HG02798 (cell line): ENCODE results near the gene VWA7.

ENCODE experiments used
- ATAC-seq: cut with Tn5 transposase; IDR thresholded peaks from one replicate; pipeline ENCODE4 v1.9.1; 2021; ENCODE audit warnings: mild to moderate bottlenecking; ENCODE audit not compliant: unreplicated experiment, poor library complexity

VWA7 gene

DNA sequence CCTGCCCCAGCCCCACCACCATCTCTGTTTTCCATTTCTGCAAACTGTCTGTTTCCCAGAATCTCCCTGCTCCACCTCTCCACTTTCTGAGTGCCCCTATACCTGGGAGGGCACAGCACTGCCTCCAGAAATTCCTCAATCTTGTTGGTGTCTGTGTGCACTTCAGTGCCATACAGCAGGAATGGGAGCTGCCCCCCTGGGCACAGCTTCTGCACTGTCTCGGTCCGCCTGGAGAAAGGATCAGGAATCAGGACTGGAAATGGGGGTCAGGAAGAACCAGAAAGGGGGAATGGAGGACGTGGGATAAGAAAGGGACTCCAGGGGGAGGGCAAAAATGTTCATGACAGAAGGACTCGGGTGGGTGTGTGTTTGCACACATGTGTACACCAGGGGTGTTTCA lies 43.4 kb downstream of the VWA7 start:
- ATAC-seq = no peak

DNA sequence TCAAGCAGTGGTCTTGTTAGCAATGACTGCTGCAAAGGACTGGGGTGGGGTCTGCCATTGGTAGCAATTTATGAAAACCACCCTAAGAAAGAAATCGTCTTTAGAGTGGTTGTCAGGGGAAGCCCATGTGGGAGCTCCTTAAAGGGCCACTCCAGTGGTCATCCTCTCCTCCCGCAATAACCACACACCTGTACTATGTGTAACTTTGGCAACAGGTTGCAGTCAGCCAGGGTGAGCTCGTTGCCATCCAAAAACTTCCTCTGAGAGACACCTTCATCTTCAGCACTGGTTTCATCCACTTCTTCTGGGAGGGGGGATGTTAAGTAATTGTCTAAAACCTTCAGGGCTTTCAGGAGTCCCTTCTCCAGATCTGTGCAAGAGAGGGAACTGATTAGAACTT lies 45.1 kb downstream of the VWA7 start:
- ATAC-seq = no peak

DNA sequence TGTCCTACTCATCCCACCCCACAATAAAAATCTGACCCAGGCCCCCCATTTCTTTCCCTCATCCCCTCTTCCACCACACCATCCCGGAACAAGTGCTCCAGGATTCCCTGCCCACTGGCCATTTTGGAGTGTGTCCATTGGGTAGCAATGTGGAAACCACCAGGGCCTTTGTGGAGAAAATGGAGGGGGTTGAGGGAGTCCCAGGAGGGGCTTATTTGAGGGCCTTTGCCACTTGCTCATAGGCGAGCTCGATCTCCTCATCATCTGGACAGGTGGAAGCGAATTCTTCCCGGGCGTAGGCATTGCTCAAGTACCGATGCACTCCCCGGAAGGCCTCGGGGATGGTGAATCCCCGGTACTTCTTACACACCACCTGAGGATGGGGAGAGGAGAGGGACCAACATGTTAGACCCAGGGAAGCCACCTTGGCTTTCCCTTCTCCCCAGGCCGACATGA lies 46.5 kb downstream of the VWA7 start:
- ATAC-seq = no peak

DNA sequence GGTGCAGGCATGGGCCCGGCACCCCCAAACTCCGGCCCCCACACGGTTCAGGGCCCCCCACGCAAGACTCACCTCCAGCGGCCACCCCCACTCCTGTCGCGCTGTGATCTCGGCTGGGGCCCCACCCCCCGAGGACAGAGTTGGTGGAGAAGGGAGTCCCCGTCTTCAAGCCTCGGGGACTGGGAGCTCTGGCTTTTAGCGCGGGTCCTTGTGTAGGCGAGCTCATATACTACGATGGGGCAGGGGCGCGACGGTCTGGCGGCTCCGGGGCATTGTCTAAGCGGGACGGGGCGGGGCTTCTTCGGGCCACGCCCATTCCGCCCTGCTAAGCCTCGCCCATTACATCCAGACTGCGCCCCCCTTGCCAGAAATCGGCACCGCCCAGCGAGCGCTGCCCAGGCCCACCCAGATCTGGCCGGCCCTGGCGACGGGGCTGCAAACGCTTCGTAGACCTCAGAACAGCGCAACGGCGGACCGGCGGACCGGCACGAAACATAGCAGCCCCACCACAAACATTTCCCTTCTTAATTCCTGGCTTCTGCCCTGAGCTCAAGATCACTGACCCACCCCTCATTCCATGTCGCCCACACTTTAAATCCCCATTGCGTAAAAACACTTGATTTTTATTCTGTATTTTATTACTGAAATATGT lies 47.0 kb downstream of the VWA7 start:
- ATAC-seq = no peak

DNA sequence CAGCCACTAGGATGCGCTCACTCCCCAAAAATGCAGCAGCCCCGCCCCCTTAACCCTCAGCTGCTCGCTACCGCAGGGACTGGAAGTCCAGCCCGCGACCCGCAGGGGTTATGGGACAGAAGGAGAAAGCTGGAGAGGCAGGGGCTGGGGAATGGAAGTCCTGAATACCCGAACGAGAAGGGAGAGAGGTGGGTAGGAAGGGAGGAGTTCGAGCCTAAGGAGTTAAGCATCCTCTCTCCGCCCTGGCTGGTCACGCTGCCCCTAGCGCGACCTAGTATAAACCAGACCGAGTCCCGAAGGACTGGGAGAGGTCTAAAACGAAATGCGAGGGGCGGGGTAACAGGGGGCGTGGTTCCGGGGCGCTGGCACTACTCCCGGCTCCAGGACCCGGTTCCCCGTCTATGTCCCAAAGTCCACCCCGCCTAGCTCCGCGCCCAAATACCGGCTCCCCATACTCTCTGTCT lies 47.6 kb downstream of the VWA7 start:
- peak; percentile 60 for ATAC-seq

DNA sequence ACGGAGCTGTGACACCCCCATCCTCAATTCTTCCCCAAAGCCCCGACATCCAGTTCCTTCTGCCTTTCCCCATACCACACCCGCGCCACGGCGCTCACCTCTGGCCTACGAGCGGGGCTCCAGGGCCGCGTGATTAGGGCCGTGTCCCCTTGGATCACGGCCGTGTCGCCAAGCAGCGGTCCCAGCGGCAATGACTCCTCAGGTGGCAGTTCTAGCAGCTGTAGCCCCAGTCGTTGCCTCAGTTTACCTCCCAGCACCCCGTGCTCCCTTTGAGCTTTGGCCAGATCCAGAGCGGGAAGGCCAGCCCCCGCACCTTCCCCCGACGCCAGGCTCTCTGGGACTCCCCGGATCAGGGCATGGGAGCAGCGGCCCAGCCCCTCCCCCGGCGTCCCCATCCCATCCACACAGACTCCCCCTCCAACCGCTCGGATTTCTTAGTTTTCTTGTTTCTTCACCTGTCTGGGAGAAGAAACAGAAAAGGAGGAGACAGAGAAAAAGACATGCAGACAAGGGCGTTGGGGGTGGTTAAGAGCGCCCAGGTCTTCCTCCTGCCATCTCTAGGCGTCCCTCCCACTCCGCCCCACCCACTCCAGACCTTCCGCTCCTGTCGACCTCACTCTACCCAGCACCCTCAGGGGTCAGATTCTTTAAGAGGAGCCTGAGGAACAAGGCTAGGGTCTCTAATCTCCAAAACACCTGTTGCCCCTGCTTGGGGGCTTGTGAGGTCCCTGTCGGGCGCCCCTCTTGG lies 48.2 kb downstream of the VWA7 start, which contains the start of gene DDAH2:
DDAH2 (minus strand) TSS at position 533 of the 748 bp plus-strand sequence; CDS start at position 395, 138 bp downstream.
- no peak for ATAC-seq

DNA sequence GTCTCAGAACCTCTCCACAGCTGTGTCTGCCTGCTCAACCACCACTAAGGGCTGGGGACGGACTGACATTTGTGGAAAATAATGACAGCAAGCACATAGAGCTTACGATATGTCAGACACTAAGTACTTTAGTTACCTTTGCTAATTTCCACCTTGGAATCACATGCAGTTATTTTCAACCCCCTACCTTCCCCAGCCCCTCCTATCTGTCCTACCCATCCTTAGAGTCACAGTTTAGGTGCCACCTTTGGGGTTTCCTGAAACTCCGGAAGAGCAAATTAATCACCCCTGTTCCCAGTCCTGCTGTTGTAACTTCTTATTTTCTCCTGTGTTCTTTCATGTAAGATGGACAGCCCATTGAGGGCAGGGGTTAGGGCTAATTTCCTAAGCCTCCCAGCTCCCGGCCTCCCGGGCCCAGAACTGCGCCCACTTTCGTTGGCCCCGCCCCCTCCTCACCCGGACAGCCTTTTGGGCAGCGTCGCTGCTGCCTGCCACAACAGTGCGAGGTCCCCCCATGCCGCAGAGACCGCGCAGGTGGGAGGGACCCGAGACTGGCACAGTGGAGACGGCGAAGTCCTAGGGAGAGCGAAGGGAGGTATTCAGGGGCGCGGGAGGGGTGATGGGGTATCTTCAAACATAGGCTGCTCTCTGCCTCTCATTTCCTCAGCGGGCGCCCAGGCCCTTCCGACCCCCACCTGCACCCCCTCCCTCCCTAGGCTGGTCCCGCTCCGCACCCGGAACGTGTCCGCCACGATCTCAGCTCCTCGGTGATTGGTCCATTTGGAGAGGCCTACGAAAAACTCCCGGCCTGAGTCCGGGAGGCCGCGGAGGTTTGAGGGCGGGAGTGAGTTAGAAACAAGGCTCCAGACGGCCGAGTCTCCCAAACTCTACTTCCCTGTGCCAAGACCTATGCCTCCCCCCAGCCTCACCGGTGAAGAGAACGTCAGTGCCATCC lies 49.1 kb downstream of the VWA7 start:
- no peak for ATAC-seq

DNA sequence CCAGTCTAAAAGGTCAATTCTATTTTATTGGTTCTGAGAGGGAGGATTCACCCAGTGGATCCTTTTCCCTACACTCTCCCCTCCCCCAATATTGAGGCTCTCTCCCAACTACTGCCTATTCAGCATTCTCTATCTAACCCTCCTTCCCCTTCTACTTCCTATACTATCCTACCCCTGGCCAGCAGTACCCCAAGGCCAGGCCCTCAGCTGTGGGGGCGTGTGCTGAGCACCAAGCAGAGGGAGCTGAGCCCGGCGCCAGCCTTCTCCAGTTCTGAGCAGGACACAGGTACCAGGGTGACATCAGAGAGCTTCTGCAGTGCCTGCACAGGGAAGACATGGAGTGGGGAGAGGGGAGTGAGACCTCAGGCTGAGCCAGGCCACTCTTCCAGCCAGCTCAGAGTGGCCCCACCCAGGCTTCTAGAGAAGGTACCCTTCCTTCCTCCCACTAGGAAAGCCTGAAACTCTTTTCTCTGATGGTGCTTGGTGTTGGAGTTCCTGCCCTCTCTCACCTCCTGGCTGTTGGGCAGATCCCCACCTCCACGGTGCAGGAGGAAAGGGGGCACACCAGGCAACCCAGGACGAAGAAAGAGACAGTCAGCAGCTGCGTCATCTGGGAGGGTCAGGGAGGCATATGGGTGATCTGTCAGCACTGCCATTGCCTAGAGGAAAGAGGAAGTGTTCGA lies 50.0 kb downstream of the VWA7 start:
- no peak for ATAC-seq

DNA sequence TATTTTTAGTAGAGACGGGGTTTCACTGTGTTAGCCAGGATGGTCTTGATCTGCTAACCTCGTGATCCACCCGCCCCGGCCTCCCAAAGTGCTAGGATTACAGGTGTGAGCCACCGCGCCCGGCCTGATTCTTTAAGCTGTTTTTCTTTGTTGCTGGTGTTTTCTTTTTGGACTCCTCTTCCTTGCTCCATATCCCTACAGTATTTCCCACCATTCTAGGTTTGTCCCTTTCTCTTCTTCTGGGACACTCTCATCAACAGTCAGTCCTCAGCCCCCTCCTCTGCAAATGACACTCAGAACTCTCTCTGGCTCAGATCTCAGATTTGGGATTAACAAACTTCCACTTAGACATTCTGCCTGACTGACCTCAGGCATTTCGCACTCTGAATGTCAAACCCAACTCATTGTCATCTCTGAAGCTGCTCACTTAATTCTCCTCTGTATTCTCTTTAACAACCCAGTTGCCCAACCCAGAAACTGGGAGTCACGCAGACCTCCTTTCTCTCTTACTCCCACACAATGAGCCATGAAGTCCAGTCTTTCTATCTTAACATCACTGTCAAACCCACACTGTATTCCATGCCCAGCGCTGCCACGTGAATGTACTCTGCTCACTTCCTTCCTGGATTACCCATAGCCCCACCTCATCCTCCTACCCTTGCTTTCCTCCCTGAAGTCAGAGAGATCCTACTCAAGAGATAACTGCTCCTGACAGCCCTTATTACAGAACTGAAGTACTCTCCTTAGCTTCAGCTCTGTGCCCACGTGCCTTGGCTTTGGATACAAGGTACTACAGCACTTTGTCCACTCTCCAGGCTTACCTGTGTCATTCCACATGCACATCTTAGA lies 51.4 kb downstream of the VWA7 start:
- no peak for ATAC-seq

DNA sequence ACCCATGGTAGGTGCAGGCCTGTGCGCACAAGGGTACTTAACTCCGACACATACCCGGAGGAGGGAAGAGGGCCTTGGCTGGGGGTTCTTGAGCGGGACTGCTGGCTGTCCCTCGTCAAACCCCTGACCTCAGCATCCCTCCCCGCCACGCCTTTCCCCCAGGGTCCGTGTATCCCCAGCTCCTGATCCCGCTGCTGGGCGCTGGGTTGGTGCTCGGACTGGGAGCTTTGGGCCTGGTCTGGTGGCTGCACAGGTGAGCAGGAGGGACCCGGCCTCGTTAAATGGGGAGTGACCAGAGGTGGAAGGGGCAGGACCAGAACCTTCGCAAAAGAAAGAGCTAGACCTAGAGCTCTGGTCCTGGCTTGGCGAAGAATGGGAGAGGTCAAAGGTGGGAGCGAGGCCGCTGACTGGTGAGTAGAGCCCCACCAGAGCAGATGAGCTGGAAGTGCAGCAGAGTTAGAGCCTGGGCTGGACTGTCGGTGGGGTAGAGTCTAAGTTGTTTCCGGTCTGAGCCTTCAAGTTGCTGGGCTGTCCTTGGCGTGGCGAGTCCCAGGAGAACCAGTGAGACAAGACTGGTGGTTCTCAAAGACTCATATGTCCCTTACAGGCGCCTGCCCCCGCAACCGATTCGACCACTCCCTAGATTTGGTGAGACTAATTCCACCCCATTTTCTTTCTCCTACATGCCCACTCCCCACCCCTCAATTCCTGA lies 53.0 kb downstream of the VWA7 start:
- no peak for ATAC-seq

DNA sequence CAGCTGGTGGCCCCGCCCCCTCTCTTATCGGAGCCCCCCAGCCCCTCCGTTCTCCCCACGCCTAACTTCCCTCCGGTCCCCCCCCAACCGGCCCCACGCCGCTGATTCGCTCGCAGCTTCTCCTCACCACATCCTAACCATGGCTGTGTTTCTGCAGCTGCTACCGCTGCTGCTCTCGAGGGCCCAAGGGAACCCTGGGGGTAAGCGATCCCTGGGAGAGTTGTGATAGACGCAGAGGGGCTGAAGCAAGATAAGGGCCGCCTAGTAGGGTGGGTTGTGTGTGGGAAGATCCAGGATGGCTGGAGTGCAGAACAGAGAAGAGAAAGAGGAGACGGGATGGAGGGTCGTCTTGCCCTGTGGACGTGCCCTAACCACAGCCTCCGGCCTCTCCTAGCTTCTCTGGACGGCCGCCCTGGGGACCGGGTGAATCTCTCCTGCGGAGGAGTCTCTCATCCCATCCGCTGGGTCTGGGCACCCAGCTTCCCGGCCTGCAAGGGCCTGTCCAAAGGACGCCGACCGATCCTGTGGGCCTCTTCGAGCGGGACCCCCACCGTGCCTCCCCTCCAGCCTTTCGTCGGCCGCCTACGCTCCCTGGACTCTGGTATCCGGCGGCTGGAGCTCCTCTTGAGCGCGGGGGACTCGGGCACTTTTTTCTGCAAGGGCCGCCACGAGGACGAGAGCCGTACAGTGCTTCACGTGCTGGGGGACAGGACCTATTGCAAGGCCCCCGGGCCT lies 53.7 kb downstream of the VWA7 start, which contains the start of gene MPIG6B:
MPIG6B (plus strand) TSS at position 129 of the 735 bp plus-strand sequence; CDS start at position 140, 11 bp downstream.
- ATAC-seq = no peak

DNA sequence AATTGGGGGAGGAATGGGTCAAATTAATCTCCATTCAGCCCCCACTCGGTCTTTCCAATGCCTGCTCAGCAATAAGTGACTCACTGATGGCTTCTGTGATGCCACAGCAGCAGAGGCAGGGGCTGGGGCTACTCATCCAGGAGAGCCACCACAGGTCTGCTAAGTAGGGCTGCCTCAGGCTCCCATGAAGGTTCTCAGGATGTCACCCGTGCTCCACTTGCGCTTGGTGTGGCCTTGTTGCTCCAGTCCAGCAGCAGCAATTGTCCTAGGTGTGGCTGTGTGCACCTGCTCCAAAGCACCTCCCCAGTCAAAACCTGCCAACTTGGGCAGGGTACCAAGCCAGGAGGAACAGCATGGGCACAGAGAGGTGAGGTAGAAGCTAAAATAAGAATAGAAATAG lies 55.0 kb downstream of the VWA7 start:
- no peak for ATAC-seq

DNA sequence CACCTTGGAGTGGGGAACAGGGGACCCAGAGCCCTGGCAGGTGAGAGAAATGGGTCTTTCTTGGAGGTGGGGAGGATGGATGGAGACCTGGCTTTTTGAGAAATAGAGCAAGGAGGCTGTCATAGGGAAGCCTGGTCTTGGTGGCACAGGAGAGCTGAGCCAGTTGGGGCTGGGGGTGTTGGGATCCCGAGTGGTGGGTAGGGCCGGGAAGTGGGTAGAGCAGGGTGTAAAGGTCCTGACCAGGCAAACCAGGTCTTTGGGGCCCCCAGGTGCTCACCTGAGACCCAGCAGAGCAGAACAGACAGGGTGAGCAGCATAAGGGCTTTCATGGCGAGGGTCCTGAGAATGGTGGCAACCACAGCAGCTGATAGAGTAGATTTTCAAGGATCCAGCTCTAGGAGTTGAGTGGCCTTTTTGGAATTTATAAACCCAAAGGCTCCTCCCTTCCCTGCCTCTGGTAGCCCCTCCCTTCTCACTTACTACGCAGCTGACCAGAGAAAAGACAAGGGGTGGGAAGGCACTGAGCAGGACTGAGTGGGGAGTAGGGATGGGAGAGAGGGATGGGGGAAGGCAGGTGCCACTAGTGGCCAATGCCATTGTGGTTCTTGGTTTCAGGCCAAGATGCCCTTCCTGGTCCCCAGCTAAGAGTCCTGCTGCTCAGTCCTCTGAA lies 55.6 kb downstream of the VWA7 start, which contains the start of gene LY6G6C:
LY6G6C (minus strand) TSS at position 396 of the 670 bp plus-strand sequence; CDS start at position 329, 67 bp downstream.
- no peak for ATAC-seq

DNA sequence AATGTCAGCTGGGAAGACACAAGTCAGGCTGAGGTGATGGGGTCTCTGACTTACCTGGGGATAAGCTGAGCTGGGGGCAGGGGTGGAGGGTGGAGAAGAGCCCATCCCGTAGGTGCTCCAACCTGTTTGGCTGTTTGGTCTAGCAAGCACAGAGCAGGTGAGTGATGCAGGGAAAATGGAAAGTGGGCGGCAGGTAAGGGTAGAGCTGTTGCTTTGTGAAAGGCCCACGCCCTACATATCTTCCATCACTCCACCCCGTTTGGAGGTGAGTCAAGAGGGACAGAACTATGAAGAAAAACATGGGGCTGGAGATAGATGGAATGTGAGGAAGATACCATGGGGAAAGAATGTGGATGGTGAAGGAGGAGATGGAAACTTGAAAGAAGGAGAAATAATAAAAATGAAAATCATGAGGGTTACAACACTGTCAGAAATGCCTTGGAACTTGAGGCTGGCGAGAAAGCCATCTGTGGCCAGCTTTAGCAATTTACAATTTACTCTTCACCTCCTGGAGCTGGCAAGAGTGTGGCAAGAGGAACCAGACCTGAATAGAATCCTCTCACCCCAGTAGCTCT lies 56.8 kb downstream of the VWA7 start:
- no peak for ATAC-seq

DNA sequence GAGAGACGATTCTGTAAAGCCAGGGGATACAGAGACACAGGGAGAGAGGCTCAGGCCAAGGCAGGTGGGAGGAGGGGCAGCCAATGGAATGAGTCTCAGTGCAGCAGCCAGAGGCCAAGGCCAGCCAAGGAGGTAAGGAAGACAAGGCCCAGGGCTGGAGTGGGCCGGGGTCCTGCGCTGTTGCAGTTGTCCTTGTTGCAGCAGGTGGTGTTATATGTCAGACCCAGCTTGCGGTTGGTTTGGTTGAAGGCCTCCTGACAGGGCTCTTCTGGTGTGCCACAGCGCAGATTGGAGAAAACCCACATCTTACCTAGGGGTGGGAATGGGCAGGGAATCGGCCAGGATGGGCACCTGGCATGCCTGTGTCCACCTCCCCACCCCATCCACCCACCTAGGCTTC lies 58.1 kb downstream of the VWA7 start:
- ATAC-seq = no peak

DNA sequence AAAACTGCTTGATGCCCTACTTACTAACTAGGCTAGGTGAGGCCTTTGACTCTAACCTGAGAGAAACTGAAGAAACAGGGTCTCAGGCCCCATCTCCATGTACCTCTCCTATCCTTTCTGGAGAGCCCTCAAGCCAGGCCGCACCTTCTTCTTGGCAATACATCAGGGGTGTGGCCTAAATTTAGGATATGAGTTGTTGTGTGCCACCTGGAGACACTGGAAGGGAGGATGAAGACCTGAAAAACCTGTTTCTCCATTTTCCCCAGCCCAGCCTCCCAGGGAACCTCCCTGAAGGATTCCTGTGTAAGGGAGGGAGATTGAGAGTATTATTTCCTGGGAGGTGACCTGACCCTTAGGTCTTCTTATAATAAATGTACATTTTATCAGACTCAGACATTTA lies 58.9 kb downstream of the VWA7 start:
- ATAC-seq = no peak
